IMR-90 (cell line): ENCODE results near the gene ERRFI1. TPM values are rescaled to one million over a fixed set of nuclear protein-coding genes. Genes with fewer than 3 reads are reported as not detected.

Experiments
- BHLHE40 ChIP-seq: fragments of 150-350 bp; IDR thresholded peaks from 2 replicates; pipeline ENCODE4 v1.6.1; 2016; ENCODE audit warnings: mild to moderate bottlenecking, low read depth, low read length
- ELK1 ChIP-seq: fragments of 150-350 bp; IDR thresholded peaks from 2 replicates; pipeline ENCODE4 v1.6.1; 2016; ENCODE audit warnings: low read depth, mild to moderate bottlenecking, low read length, moderate library complexity, borderline replicate concordance
- MAFK ChIP-seq: IDR thresholded peaks from 2 replicates; pipeline ENCODE4 v1.6.1; 2012; ENCODE audit warnings: low read depth, low read length, improper control_type of control experiment
- MAZ ChIP-seq: IDR thresholded peaks from 2 replicates; pipeline ENCODE4 v1.6.1; 2012; ENCODE audit warnings: low read depth, mild to moderate bottlenecking, low read length, improper control_type of control experiment, moderate library complexity, borderline replicate concordance
- USF2 ChIP-seq: fragments of 150-350 bp; IDR thresholded peaks from 2 replicates; pipeline ENCODE4 v1.6.1; 2017; ENCODE audit warnings: mild to moderate bottlenecking, antibody characterized with exemption, low read length, low read depth
- polyA plus RNA-seq, 3 experiments: library from polyadenylated mRNA; depleted of rRNA; stranded (reverse); fragments of >200 nt; gene quantifications; 2 replicates each; pipeline ENCODE4 v1.2.3, GENCODE V29; 2012; ENCODE audit warnings: low replicate concordance in 1 of 3
- total RNA-seq: library from RNA; depleted of rRNA; stranded (reverse); fragments of >200 nt; gene quantifications from 2 replicates; pipeline ENCODE4 v1.2.3, GENCODE V29; 2012

The ERRFI1 gene
- total and polyA plus RNA-seq, 2 of the 4 experiments (the other 2 are of a cell fraction) = 101 to 145 TPM

GRCh38 chr1:8026153-8026975, at the start of gene ERRFI1 (continued):
- peak; percentile 63; the same call in 1 of the 2 replicates for TF ChIP-seq MAZ
- TF ChIP-seq ELK1 = no peak
- TF ChIP-seq MAFK = no peak
- peak; percentile 34 for TF ChIP-seq USF2
- TF ChIP-seq BHLHE40 = no peak
